ENCODE data around the gene NPLOC4.

- no peak for TF ChIP-seq CCAR2 (IDR thresholded peaks at IDR 0.05; ENCODE audit: low read depth, low read length)
- TF ChIP-seq ZFP30 (CRISPR knock-in tag; IDR thresholded peaks at IDR 0.05; ENCODE audit: borderline replicate concordance), result no peak
- TF ChIP-seq HDAC1 (IDR thresholded peaks at IDR 0.05), result no peak
- no peak for TF ChIP-seq ZNF586 (CRISPR knock-in tag; conservative IDR thresholded peaks at IDR 0.05)
- no peak for TF ChIP-seq CTCF (IDR thresholded peaks at IDR 0.05 in 2 of 3, conservative IDR thresholded peaks at IDR 0.05 in 1 of 3; ENCODE audit: insufficient read depth in 2 of 3, low read depth in 1 of 3, low read length in 3 of 3)
- no peak for TF ChIP-seq MAX (CRISPR knock-in tag; IDR thresholded peaks at IDR 0.05)
- TF ChIP-seq RFX1 (IDR thresholded peaks at IDR 0.05), result no peak
Measured at GRCh38 chr17:81566461-81567126, 70.3 kb downstream of the NPLOC4 start.

All from K562 (cell line).